ENCODE measurements around the gene TXK.

Gene TXK

DNA sequence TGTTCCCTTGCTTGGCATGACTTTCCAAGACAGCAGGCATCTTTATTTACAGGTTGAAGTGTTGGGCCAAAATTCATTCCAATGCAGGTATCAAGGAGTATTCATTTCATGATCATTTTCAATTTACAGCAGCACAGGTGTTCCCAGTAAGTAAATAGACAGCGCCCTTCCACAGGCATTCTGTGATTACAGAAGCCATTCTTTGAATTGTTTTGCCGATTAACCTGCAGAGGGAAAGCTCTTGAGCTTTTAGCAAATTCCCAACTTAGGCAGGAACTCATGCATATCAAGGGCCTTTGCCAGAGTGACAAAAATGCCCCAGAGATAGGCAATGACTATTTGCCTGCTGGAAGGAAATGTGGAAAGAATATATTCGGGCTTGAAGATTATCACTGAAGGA is 6.8 kb downstream of the TXK start:
- H3K9me3 Mint-ChIP-seq, result no peaks in the 10 kb centered on the region

GRCh38 chr4:48126621-48127020 is 7.4 kb downstream of the TXK start:
- Mint-ChIP-seq H3K4me1 (ENCODE audit: low read depth) (peaks cover 67% of the 10 kb centered on the region), H3K4me3 (no peak overlapping the region)

More for the DNA sequence above, 6.8 kb downstream of the TXK start:
- Mint-ChIP-seq H3K4me3 (peak overlapping the region; percentile 73), H3K27ac (peak overlapping the region; percentile 94), H3K36me3 (ENCODE audit: low read depth) (peaks cover 44% of the 10 kb centered on the region), H3K27me3 (ENCODE audit: low read depth) (no peaks in the 10 kb centered on the region), H3K4me1 (ENCODE audit: low read depth) (peaks cover 69% of the 10 kb centered on the region)

GRCh38 chr4:48124870-48125269 is 9.2 kb downstream of the TXK start:
- Mint-ChIP-seq H3K36me3 (ENCODE audit: low read depth) (peaks cover 31% of the 10 kb centered on the region), H3K27me3 (ENCODE audit: low read depth) (no peaks in the 10 kb centered on the region), H3K4me3 (no peak overlapping the region), H3K4me1 (ENCODE audit: low read depth) (peaks cover 50% of the 10 kb centered on the region), H3K9me3 (no peaks in the 10 kb centered on the region), H3K27ac (no peak overlapping the region)

More at GRCh38 chr4:48126621-48127020, 7.4 kb downstream of the TXK start:
- H3K9me3 Mint-ChIP-seq, result no peaks in the 10 kb centered on the region
- H3K27me3 Mint-ChIP-seq (ENCODE audit: low read depth), result no peaks in the 10 kb centered on the region
- H3K27ac Mint-ChIP-seq, result peak overlapping the region; percentile 94
- peaks cover 41% of the 10 kb centered on the region for H3K36me3 Mint-ChIP-seq (ENCODE audit: low read depth)

- Mint-ChIP-seq H3K4me3 (no peak overlapping the region), H3K27ac (no peak overlapping the region), H3K9me3 (no peaks in the 10 kb centered on the region), H3K27me3 (ENCODE audit: low read depth) (no peaks in the 10 kb centered on the region), H3K36me3 (ENCODE audit: low read depth) (peaks cover 37% of the 10 kb centered on the region), H3K4me1 (ENCODE audit: low read depth) (peaks cover 51% of the 10 kb centered on the region)
These were observed 11.3 kb downstream of the TXK start for GRCh38 chr4:48122756-48123155.

DNA sequence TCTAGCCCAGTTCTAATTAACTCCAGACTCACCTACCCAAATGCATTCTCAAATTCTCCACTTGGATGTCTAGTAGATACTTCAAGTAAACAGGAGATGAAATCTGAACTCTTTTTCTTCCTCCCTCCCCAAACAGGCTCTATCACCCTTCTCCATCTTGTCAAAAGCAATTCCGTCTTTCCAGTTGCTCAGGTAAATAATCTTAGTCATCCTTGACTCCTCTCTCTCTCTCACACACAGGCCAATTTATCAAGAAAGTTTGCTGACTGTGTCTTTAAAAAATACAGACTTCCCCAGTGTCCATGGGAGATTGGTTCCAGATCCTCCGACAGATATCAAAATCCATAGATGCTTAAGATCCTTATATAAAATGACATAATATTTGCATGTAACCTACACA is 12.9 kb downstream of the TXK start:
- Mint-ChIP-seq H3K4me1 (ENCODE audit: low read depth) (peaks cover 48% of the 10 kb centered on the region), H3K27me3 (ENCODE audit: low read depth) (no peaks in the 10 kb centered on the region), H3K27ac (no peak overlapping the region), H3K9me3 (no peaks in the 10 kb centered on the region), H3K4me3 (no peak overlapping the region), H3K36me3 (ENCODE audit: low read depth) (peaks cover 34% of the 10 kb centered on the region)

DNA sequence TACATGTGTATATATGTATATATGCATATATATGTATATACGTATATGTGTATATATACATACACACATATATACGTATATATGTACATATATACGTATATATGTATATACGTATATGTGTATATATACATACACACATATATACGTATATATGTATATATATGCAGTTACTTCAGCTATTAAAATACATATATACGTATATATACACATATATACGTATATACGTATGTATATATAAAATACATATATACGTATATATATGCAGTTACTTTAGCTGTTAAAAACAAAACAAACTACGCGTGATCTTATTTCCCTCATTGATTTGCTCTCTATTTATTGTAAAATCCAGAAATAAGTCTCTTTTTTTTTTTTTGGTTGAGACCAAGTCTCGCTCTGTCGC is 13.9 kb downstream of the TXK start:
- Mint-ChIP-seq H3K4me1 (ENCODE audit: low read depth) (peaks cover 42% of the 10 kb centered on the region), H3K27ac (no peak overlapping the region), H3K36me3 (ENCODE audit: low read depth) (peaks cover 33% of the 10 kb centered on the region), H3K27me3 (ENCODE audit: low read depth) (no peaks in the 10 kb centered on the region), H3K4me3 (no peak overlapping the region), H3K9me3 (no peaks in the 10 kb centered on the region)

GRCh38 chr4:48119646-48120045 is 14.4 kb downstream of the TXK start:
- H3K36me3 Mint-ChIP-seq (ENCODE audit: low read depth), result peaks cover 30% of the 10 kb centered on the region
- H3K4me1 Mint-ChIP-seq (ENCODE audit: low read depth), result peaks cover 39% of the 10 kb centered on the region
- no peak overlapping the region for H3K4me3 Mint-ChIP-seq
- H3K27ac Mint-ChIP-seq, result no peak overlapping the region
- no peaks in the 10 kb centered on the region for H3K9me3 Mint-ChIP-seq
- no peaks in the 10 kb centered on the region for H3K27me3 Mint-ChIP-seq (ENCODE audit: low read depth)

GRCh38 chr4:48118081-48118480 is 16.0 kb downstream of the TXK start:
- Mint-ChIP-seq H3K27me3 (ENCODE audit: low read depth) (no peaks in the 10 kb centered on the region), H3K36me3 (ENCODE audit: low read depth) (peaks cover 26% of the 10 kb centered on the region), H3K27ac (peak overlapping the region; percentile 1), H3K9me3 (no peaks in the 10 kb centered on the region), H3K4me1 (ENCODE audit: low read depth) (peaks cover 38% of the 10 kb centered on the region), H3K4me3 (no peak overlapping the region)

DNA sequence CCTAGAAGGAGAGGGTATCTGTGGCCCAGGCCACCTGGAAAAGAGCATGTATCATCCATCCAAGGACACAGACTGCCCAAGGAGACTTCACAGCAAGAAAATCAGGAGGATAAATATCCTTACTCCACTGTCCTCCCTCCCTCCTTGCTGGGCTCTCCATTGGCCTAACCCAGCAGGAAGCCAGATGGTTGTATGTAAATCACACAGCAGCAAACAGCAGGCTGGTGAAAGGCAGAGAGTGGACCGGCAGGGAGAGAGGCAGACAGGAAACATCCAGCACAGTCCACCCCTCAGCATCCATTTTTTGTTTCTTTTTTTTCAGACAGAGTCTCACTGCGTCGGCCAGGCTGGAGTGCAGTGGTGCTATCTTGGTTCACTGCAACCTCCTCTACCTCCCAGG is 17.5 kb downstream of the TXK start:
- Mint-ChIP-seq H3K27me3 (ENCODE audit: low read depth) (no peaks in the 10 kb centered on the region), H3K4me1 (ENCODE audit: low read depth) (peaks cover 45% of the 10 kb centered on the region), H3K27ac (no peak overlapping the region), H3K36me3 (ENCODE audit: low read depth) (peaks cover 39% of the 10 kb centered on the region), H3K9me3 (no peaks in the 10 kb centered on the region), H3K4me3 (no peak overlapping the region)

DNA sequence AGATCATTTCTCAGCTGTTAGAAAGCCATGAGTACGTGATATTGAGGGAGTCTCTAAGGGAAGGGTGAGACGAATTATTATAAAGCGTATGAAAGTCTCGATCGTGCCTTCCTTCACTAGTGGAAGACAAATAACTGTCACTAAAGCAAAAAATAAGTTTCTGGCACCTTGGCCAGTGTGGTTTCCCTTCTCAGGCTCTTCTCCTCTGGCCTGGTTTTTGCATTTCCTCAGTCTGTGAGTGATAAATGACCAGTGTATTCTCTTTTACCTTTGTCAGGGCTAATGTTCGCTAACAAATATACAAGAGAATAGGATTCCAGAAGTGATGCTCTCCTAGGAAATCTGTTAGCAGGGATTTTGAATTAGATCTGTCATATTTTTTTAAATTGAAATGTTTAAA is 19.6 kb downstream of the TXK start:
- H3K27ac Mint-ChIP-seq, result no peak overlapping the region
- H3K4me3 Mint-ChIP-seq, result no peak overlapping the region
- H3K36me3 Mint-ChIP-seq (ENCODE audit: low read depth), result peaks cover 44% of the 10 kb centered on the region
- H3K9me3 Mint-ChIP-seq, result no peaks in the 10 kb centered on the region
- no peaks in the 10 kb centered on the region for H3K27me3 Mint-ChIP-seq (ENCODE audit: low read depth)
- peaks cover 47% of the 10 kb centered on the region for H3K4me1 Mint-ChIP-seq (ENCODE audit: low read depth)

- Mint-ChIP-seq H3K4me3 (no peak overlapping the region), H3K4me1 (ENCODE audit: low read depth) (peaks cover 30% of the 10 kb centered on the region), H3K9me3 (no peaks in the 10 kb centered on the region), H3K27ac (no peak overlapping the region), H3K27me3 (ENCODE audit: low read depth) (no peaks in the 10 kb centered on the region), H3K36me3 (ENCODE audit: low read depth) (peaks cover 42% of the 10 kb centered on the region)
These were observed 21.9 kb downstream of the TXK start for GRCh38 chr4:48112017-48112667.

GRCh38 chr4:48110452-48110978 is 23.5 kb downstream of the TXK start:
- H3K27ac Mint-ChIP-seq, result no peak overlapping the region
- no peaks in the 10 kb centered on the region for H3K9me3 Mint-ChIP-seq
- H3K36me3 Mint-ChIP-seq (ENCODE audit: low read depth), result peaks cover 49% of the 10 kb centered on the region
- H3K4me1 Mint-ChIP-seq (ENCODE audit: low read depth), result peaks cover 34% of the 10 kb centered on the region
- no peak overlapping the region for H3K4me3 Mint-ChIP-seq
- no peaks in the 10 kb centered on the region for H3K27me3 Mint-ChIP-seq (ENCODE audit: low read depth)

DNA sequence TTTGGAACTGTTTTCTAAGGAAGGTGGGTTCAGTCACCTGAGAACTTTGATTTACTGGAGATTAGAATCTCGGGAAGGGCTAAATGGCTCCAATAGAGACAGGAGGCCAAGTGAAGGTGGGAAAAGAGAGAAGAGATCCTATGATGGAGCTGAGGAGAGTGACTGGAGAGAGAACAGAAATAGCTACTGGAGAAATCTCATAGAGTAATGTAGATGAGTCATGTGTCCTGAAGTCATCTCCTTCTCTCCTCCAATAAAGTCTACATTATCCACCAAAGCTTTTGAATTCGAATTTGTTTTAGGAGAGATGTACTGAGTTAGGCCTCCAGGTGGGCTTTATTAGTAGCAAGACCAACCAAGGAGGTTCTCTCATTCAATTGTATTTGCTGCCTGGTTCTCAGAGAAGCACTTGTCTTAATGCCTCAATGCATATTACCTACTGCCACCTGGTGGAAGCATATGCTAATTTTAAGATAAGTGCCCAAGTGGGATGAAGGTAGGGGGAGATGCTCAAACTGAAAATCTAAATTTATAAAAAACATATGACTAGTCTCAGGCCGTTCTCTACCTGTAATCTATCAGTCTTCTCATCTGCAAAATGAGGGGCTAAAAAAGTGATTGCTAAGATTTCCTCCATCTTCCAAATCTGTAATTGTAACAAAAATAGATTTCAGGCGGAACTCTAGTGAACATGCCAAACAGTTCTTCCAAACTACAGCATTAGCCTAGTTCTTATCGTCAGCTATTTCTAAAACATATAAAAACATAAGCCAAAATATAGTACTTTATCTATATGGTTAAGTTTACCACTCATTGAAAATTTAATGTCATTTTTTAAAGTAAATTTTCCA is 24.4 kb downstream of the TXK start:
- Mint-ChIP-seq H3K4me1 (ENCODE audit: low read depth) (peaks cover 37% of the 10 kb centered on the region), H3K27ac (no peak overlapping the region), H3K36me3 (ENCODE audit: low read depth) (peaks cover 48% of the 10 kb centered on the region), H3K27me3 (ENCODE audit: low read depth) (no peaks in the 10 kb centered on the region), H3K9me3 (no peaks in the 10 kb centered on the region), H3K4me3 (no peak overlapping the region)

DNA sequence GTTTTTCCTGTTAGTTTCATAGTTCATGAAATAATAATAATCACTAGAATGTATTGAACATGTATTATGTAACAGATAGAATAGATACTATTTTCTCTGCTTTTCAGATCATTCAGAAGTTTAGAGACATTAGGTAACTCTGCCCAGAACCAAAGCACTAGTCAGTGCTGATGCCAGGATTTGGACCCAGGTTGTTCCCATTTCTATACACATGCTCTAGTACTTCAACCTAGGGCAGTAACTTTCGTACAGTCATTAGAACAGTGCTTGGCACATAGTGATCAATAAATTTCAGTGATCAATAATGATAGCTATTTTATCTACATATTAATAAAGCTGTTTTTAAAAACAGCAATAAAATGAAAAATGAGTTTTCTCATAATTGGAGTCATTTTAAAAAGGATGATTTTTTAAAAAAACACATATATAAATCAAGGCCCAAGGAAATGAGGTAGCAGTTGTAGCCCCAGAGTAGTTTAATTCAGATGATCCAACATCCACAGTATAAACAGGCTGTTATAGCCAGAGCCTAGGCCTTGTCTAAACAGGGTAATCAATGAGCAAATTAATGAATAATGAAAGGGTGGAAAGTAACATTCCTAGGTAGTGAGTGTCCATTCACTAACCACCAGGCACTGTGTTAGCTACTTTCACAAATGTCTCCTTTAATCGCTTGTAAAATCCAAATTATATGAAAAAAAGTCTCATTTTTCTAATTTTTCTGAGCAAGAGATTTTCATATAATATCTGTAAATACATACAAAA is 25.6 kb downstream of the TXK start:
- H3K4me3 Mint-ChIP-seq, result no peak overlapping the region
- H3K27ac Mint-ChIP-seq, result no peak overlapping the region
- H3K36me3 Mint-ChIP-seq (ENCODE audit: low read depth), result peaks cover 52% of the 10 kb centered on the region
- peaks cover 32% of the 10 kb centered on the region for H3K4me1 Mint-ChIP-seq (ENCODE audit: low read depth)
- H3K27me3 Mint-ChIP-seq (ENCODE audit: low read depth), result no peaks in the 10 kb centered on the region
- no peaks in the 10 kb centered on the region for H3K9me3 Mint-ChIP-seq

All from T-helper 1 cell treated with Interleukin-12 subunit alpha and Interleukin-12 subunit beta and Interleukin-4 antibody, amounts not matched to agents 30 μg/mL and 1 μg/mL, for 36 hours (primary cell).